Skeletal muscle tissue (tissue), 4 donors: ENCODE results near the gene KRTAP10-2. TPM values are rescaled to one million over a fixed set of nuclear protein-coding genes. Genes with fewer than 3 reads are reported as not detected.
"Not testable (repeated sequence)": the region's sequence is repeated elsewhere in the genome, so short reads cannot be mapped to it uniquely, and the experiment has no call there.

ENCODE experiments used
- H3K27ac ChIP-seq: one replicate; pipeline ENCODE4 v1.7.0; 2013; ENCODE audit warnings: mild to moderate bottlenecking, low read depth, low read length, inconsistent platforms
- H3K27me3 ChIP-seq, 3 donors: one replicate each; pipeline ENCODE4 v1.7.0; 2013; ENCODE audit warnings: low read length in 3 of 3; ENCODE audit not compliant: control insufficient read depth in 3 of 3, insufficient read depth in 3 of 3
- H3K36me3 ChIP-seq, 3 donors: one replicate each; pipeline ENCODE4 v1.7.0; 2013; ENCODE audit warnings: low read length in 3 of 3; ENCODE audit not compliant: control insufficient read depth in 3 of 3, insufficient read depth in 3 of 3
- H3K4me1 ChIP-seq, 3 donors: one replicate each; pipeline ENCODE4 v1.7.0; 2013; ENCODE audit warnings: low read length in 3 of 3, mild to moderate bottlenecking in 3 of 3; ENCODE audit not compliant: control insufficient read depth in 3 of 3, insufficient read depth in 3 of 3
- H3K4me3 ChIP-seq, 3 donors: one replicate each; pipeline ENCODE4 v1.7.0; 2013; ENCODE audit warnings: low read length in 3 of 3
- H3K9ac ChIP-seq, 3 donors: one replicate each; pipeline ENCODE4 v1.7.0; 2013; ENCODE audit warnings: low read length in 3 of 3, mild to moderate bottlenecking in 3 of 3, moderate library complexity in 2 of 3, low read depth in 1 of 3
- H3K9me3 ChIP-seq, 3 donors: one replicate each; pipeline ENCODE4 v1.7.0; 2013; ENCODE audit warnings: low read length in 3 of 3; ENCODE audit not compliant: control insufficient read depth in 3 of 3
- total RNA-seq: library from RNA; depleted of rRNA; stranded (reverse); fragments of >200 nt; gene quantifications from one replicate; pipeline ENCODE4 v1.2.3, GENCODE V29; 2014
- donor health status: Osteomylitis.

KRTAP10-2 gene
- total RNA-seq, 1 donor from 2014 or later, result not detected

DNA sequence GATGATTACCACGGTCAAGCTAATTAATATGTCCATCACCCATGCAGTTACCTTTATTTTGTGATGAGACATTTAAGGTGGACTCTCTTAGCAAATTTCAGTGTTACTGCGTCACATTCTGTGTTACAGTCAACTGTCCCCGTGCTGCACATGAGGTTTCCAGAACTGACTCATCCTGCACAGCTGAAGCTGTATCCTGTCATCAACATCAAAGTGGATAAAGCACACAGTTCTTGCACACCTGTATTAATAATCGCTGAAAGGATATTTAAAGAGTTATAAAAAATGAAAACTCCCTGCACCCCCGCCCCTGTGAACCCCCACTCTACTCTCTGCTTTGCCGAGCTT, 32.5 kb upstream of the KRTAP10-2 start:
- Histone ChIP-seq H3K4me1 (no peaks in the 10 kb centered on the region), H3K27me3 (peaks cover 11 to 41% (median 24%) of the 10 kb centered on the region in 3 donors), H3K27ac (no peak overlapping the region), H3K9ac (no peak overlapping the region), H3K4me3 (no peak overlapping the region), H3K36me3 (no peaks in the 10 kb centered on the region), H3K9me3 (peaks cover 1 to 21% (median 2%) of the 10 kb centered on the region in 3 donors)

- peaks cover 14 to 46% (median 24%) of the 10 kb centered on the region in 3 donors for H3K27me3 ChIP-seq
- H3K4me1 ChIP-seq, result no peaks in the 10 kb centered on the region
- no peaks in the 10 kb centered on the region for H3K36me3 ChIP-seq
- H3K27ac ChIP-seq, result no peak overlapping the region
- no peak overlapping the region for H3K9ac ChIP-seq
- peaks cover 1 to 21% (median 2%) of the 10 kb centered on the region in 3 donors for H3K9me3 ChIP-seq
- H3K4me3 ChIP-seq, result no peak overlapping the region
Measured at GRCh38 chr21:44583089-44583799, 31.9 kb upstream of the KRTAP10-2 start.

GRCh38 chr21:44582055-44582454, 30.8 kb upstream of the KRTAP10-2 start:
- no peak overlapping the region for H3K27ac ChIP-seq
- H3K4me3 ChIP-seq, result no peak overlapping the region
- H3K4me1 ChIP-seq, result no peaks in the 10 kb centered on the region
- H3K36me3 ChIP-seq, result no peaks in the 10 kb centered on the region
- H3K9me3 ChIP-seq, result peaks cover 1 to 20% (median 6%) of the 10 kb centered on the region in 3 donors
- H3K27me3 ChIP-seq, result peaks cover 14 to 46% (median 27%) of the 10 kb centered on the region in 3 donors
- H3K9ac ChIP-seq, result no peak overlapping the region

GRCh38 chr21:44581158-44581557, 29.9 kb upstream of the KRTAP10-2 start:
- no peak overlapping the region for H3K4me3 ChIP-seq
- H3K4me1 ChIP-seq, result no peaks in the 10 kb centered on the region
- no peak overlapping the region for H3K9ac ChIP-seq
- H3K36me3 ChIP-seq, result no peaks in the 10 kb centered on the region
- H3K27me3 ChIP-seq, result peaks cover 14 to 42% (median 26%) of the 10 kb centered on the region in 3 donors
- H3K9me3 ChIP-seq, result peaks cover 1 to 15% (median 6%) of the 10 kb centered on the region in 3 donors
- no peak overlapping the region for H3K27ac ChIP-seq

GRCh38 chr21:44580231-44580821, 29.0 kb upstream of the KRTAP10-2 start, which contains the start of gene KRTAP10-5:
Gene KRTAP10-5 (minus strand): TSS chr21:44580604. CDS start chr21:44580578, 26 bp downstream.
- H3K27me3 ChIP-seq, result peaks cover 10 to 35% (median 26%) of the 10 kb centered on the region in 3 donors
- not testable (repeated sequence) for H3K4me3 ChIP-seq, H3K9ac ChIP-seq, H3K4me1 ChIP-seq, H3K27ac ChIP-seq, H3K36me3 ChIP-seq
- H3K9me3 ChIP-seq, result peaks cover 1 to 11% (median 6%) of the 10 kb centered on the region in 3 donors

- Histone ChIP-seq H3K4me3 (no peak overlapping the region), H3K9me3 (peaks cover 1 to 8% (median 6%) of the 10 kb centered on the region in 3 donors)
Measured at GRCh38 chr21:44579833-44580144, 28.5 kb upstream of the KRTAP10-2 start.

DNA sequence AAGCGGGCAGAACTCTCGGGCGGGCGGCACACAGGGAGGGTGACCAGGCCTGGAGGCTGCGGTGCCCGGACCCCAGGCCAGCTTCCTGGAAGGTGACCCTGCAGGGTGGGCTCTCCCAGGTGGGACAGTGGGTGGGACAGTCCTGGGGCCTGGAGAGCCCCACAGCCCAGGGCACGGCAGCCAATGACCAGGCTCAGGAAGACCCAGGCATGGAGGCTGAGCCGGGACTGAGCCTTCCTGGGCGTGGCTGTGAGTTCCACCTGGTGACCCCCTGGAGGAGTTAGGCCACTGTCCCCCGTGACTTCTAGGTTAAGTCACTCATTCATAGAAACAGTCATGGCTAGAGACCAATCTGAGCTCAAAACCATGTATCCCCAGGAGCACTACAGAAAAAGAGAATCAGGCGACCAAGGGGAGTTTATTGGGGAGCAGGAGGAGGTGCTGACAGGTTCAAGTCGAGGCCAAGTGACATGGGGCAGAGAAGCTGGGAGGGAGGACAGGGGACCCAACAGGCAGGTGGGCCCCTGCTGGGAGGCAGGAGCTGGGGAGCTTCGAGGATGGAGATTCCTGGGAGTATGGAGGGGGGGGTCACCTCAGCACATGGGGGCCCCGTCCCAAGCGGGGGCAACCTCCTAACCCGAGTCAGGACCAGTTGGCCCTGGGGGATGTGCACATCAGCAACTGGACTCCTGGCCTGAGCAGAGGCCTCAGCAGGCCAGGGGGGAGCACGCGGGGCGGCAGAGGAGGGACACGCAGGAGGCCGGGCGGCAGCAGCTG, 27.9 kb upstream of the KRTAP10-2 start:
- no peak overlapping the region for H3K4me3 ChIP-seq
- no peak overlapping the region for H3K9ac ChIP-seq
- H3K9me3 ChIP-seq, result peaks cover 1 to 8% (median 6%) of the 10 kb centered on the region in 3 donors
- no peaks in the 10 kb centered on the region for H3K4me1 ChIP-seq
- no peaks in the 10 kb centered on the region for H3K36me3 ChIP-seq
- H3K27ac ChIP-seq, result no peak overlapping the region
- H3K27me3 ChIP-seq, result peaks cover 10 to 39% (median 34%) of the 10 kb centered on the region in 3 donors

More at GRCh38 chr21:44579833-44580144, 28.5 kb upstream of the KRTAP10-2 start:
- Histone ChIP-seq H3K27me3 (peaks cover 10 to 36% (median 29%) of the 10 kb centered on the region in 3 donors), H3K9ac (no peak overlapping the region), H3K27ac (no peak overlapping the region), H3K4me1 (no peaks in the 10 kb centered on the region), H3K36me3 (no peaks in the 10 kb centered on the region)

GRCh38 chr21:44578371-44579055, 27.2 kb upstream of the KRTAP10-2 start:
- H3K36me3 ChIP-seq, result no peaks in the 10 kb centered on the region

DNA sequence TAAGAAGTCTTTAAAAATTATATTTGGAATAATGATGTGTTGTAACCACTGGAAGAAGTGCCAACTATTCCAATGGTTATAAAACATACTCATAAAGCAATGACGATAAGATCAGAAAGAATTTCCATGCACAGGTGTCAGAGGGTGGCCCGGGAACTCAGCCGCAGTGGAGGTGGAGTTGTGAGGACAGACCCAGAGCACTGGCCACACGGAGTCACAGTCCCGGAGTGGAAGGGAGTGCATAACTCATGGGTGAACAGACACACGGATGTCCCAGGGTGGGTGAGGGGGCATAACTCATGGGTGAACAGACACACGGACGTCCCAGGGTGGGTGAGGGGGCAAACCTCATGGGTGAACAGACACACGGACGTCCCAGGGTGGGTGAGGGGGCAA, 24.7 kb upstream of the KRTAP10-2 start:
- Histone ChIP-seq H3K27ac (no peak overlapping the region), H3K4me3 (no peak overlapping the region), H3K27me3 (peaks cover 8 to 52% (median 42%) of the 10 kb centered on the region in 3 donors), H3K9me3 (peaks cover 0 to 8% (median 2%) of the 10 kb centered on the region in 3 donors), H3K9ac (no peak overlapping the region), H3K36me3 (no peaks in the 10 kb centered on the region), H3K4me1 (no peaks in the 10 kb centered on the region)

More at GRCh38 chr21:44578371-44579055, 27.2 kb upstream of the KRTAP10-2 start:
- Histone ChIP-seq H3K4me3 (no peak overlapping the region), H3K27ac (no peak overlapping the region), H3K4me1 (no peaks in the 10 kb centered on the region), H3K27me3 (peaks cover 10 to 35% (median 30%) of the 10 kb centered on the region in 3 donors), H3K9me3 (peaks cover 1 to 8% (median 6%) of the 10 kb centered on the region in 3 donors), H3K9ac (no peak overlapping the region)
